SKM-1 treated with dmso at 0.1 percent for 144 hours (cell line): ENCODE results near the gene LMCD1.

Experiments
- DNase-seq: peaks from one replicate; lab custom pipeline; 2025; ENCODE audit not compliant: unreplicated experiment; lab: John Stamatoyannopoulos, UW

The LMCD1 gene

GRCh38 chr3:8530581-8530980 lies 29.0 kb downstream of the LMCD1 start:
- DNase-seq, result no peak

GRCh38 chr3:8532251-8532871 lies 30.7 kb downstream of the LMCD1 start:
- DNase-seq, result no peak

- no peak for DNase-seq
Observed at GRCh38 chr3:8536096-8537056, 34.8 kb downstream of the LMCD1 start.

DNA sequence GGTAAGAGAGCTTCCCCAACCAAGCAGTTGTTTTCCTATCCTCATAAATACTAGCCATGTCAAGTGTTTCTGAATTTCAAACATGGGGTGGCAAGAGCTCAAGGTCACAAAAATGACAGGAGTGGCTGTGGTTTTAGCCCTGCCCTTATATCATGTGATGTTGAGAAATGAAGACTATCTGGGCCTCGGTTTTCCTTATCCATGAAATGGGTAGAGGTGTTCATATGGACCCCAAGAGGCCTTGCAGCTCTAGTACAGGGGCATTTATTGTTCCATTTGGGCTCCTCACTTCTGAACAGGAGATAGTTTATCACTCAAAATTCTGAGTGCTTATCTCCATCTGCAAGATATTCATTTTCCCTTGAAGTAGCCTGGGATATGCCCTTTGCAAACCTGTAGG lies 35.8 kb downstream of the LMCD1 start:
- no peak for DNase-seq

DNA sequence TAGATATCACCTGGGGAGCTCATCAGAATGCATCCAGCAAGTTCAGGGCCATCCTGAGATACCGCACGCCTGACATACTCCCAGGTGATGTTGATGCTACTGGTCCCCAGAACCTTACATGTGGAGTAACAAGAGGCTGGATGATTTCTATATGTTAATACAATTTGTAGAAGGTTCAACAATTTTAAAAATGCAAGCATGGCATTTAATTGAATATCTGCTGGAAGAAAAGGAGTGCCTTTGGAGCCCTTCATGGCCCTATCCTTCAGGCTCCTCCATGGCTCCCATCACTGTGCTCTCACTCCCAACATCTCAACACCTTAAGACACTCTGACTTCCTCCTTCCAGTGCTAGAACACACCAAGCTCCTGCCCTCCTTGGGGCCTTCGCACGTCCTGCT lies 36.6 kb downstream of the LMCD1 start:
- DNase-seq, result no peak

DNA sequence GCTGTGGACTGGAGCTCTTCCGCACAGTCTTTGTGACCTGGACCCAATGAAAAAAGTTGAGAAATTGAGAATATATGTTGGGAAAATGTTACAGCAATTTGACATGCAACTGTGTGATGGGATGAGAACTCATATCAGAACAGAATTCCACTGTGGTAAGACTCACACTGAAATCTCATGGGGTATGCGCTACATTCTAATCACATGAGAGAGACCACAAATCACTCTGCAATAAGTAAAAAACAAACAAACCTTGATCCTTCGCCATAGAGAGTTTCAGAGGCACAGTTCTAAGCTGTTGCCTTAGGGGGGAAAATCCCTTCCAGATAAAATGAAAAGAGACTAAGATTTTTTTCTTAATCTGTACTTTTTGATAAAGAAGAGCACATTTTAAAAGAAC lies 37.3 kb downstream of the LMCD1 start:
- no peak for DNase-seq

DNA sequence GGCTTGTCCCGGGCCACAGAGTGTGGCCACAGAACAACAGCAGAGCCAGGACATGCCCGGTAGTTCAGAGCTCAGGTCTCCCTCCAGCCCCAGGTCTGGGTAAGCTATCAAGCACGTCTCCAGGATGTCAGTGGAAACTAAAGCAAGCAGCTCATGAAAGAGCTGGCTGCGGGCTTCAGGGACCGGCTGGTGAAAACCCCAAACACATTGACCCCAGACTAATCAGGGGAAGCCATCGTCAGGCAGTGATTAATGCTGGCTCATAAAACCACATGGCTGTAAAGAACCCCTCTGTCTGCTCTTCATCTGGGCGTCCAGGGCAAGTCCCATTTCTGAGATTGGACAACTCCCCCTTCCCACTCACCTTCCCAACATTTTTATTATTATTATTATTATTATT lies 37.8 kb downstream of the LMCD1 start:
- no peak for DNase-seq

GRCh38 chr3:8540456-8540855 lies 38.8 kb downstream of the LMCD1 start:
- no peak for DNase-seq

GRCh38 chr3:8541486-8541885 lies 39.9 kb downstream of the LMCD1 start:
- no peak for DNase-seq

GRCh38 chr3:8542190-8543135 lies 40.8 kb downstream of the LMCD1 start:
- no peak for DNase-seq

- DNase-seq, result no peak
Observed at GRCh38 chr3:8546609-8547008, 45.0 kb downstream of the LMCD1 start.

DNA sequence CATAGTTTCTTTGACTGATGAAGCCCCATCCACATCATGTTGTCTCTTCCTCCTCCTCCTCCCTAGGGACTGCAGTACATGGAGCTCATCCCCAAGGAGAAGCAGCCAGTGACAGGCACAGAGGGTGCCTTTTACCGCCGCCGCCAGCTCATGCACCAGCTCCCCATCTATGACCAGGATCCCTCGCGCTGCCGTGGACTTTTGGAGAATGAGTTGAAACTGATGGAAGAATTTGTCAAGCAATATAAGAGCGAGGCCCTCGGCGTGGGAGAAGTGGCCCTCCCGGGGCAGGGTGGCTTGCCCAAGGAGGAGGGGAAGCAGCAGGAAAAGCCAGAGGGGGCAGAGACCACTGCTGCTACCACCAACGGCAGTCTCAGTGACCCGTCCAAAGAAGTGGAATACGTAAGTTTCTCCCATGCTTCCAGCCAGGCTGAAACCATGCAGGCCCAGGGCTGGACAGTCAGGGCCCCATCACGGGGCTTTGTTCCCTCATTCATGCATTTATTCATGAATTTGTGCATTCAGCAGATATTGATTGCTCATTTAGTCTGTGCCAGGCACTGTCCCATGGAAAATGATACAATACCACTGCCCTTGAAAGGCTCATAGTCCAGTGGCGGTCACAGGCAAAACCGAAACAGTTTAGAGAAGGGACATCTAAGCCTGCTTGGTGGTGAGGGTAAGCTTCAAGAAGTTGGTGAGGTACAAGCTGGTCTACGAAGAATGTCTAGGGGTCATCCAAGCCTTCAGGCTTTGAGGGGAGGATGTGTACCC lies 47.1 kb downstream of the LMCD1 start:
- no peak for DNase-seq

DNA sequence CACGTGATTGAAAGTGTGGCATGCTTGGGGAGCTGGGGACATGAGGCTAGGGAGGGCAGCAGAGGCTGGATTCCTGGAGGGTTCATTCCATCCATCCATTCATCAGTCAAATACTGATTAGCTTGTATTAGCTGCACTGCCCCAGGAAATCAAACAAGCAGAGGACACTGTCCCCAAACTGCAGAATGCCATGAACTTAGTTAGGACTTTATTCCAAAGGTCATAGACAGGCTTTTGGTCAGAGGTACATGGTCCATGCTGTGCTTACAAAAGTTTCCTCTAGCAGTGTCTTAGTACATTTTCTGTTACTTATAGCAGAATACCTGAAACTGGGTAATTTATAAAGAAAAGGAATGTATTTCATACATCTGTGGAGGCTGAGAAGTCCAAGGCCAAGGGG lies 47.7 kb downstream of the LMCD1 start:
- no peak for DNase-seq

- DNase-seq, result no peak
Observed at GRCh38 chr3:8550611-8551010, 49.0 kb downstream of the LMCD1 start.

DNA sequence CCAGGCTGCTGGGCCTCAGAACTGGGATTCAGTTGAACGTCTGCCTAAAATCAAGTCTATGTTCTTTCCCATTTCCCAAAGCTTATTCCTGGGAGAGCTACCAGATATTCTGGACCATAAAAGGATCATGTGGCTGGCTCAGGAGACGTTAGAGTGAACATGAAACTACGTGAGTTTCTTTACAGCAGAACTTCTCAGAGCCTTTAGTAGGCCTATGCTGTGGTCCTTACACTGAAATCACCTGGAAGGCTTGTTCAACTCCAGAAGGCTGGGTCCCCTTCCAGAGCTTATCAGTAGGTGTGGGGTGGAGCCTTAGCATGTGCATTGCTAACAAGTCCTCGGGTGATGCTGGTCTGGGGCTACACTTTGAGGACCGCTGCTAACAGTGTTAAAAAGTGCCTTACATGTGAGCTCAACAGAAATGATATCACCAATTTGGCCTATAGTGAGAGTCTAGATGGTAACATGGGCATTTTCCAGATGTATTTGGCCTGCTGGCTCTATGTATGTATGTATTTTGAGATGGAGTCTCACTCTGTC lies 50.7 kb downstream of the LMCD1 start:
- no peak for DNase-seq

- no peak for DNase-seq
Observed at GRCh38 chr3:8553405-8553804, 51.8 kb downstream of the LMCD1 start.

GRCh38 chr3:8554696-8555095 lies 53.1 kb downstream of the LMCD1 start:
- no peak for DNase-seq

GRCh38 chr3:8555113-8555661 lies 53.6 kb downstream of the LMCD1 start:
- no peak for DNase-seq

GRCh38 chr3:8555725-8556472 lies 54.3 kb downstream of the LMCD1 start:
- no peak for DNase-seq
